GM12878 (cell line): ENCODE measurements around the gene WFDC12. TPM values are rescaled to one million over a fixed set of nuclear protein-coding genes. Genes with fewer than 3 reads are reported as not detected.

Source experiments
- ATAC-seq: fragments of 200-7000 bp; cut with Tn5 transposase; 3 replicates; pipeline ENCODE4 v1.9.1; 2020; ENCODE audit warnings: mild to moderate bottlenecking, moderate library complexity
- BruUV-seq: library from RNA; stranded (reverse); fragments of 400-500 nt; replicated peaks from 2 replicates; lab custom pipeline; 2021; lab: Mats Ljungman, UMichigan
- CTCF ChIA-PET: fragments of 300-600 bp; sonication (Branson Sonifier 250); formaldehyde crosslinking; extraction: SDS; loops from one replicate; lab custom pipeline; 2021; ENCODE audit warnings: inconsistent platforms; lab: Yijun Ruan, JAX
- POLR2A ChIA-PET: fragments of 350-600 bp; formaldehyde crosslinking; extraction: SDS; loops from one replicate; lab custom pipeline; 2021; ENCODE audit warnings: inconsistent platforms; lab: Charles Lee
- RAD21 ChIA-PET: fragments of 300-600 bp; sonication (Branson Sonifier 250); formaldehyde crosslinking; loops from one replicate; lab custom pipeline; 2023; ENCODE audit warnings: antibody characterized with exemption; ENCODE audit not compliant: unreplicated experiment; lab: Charles Lee
- SMC1A ChIA-PET: fragments of 300-600 bp; sonication (Branson Sonifier 250); formaldehyde crosslinking; loops from one replicate; lab custom pipeline; 2023; ENCODE audit not compliant: unreplicated experiment, uncharacterized antibody; lab: Charles Lee
- DNase-seq: peaks from one replicate; pipeline ENCODE4 v3.0.0-alpha.2; 2011; ENCODE audit warnings: low read depth, low spot score
- FAIRE-seq: peaks from 3 replicates; lab custom pipeline; 2011; peaks lifted over from hg19 to GRCh38; lab: Jason Lieb, UNC
- H2AFZ ChIP-seq: 2 replicates; pipeline ENCODE4 v1.6.0; 2011; ENCODE audit warnings: low read depth, low read length, control low read depth; ENCODE audit not compliant: control insufficient read depth
- H3K27ac ChIP-seq: 2 replicates; pipeline ENCODE4 v1.5.1; 2011; ENCODE audit warnings: control low read depth; ENCODE audit not compliant: control insufficient read depth, insufficient read depth
- H3K27me3 ChIP-seq, 2 experiments: replicated peaks in 1 of 2; 2 replicates each; pipeline versions ENCODE4 v1.6.0 to v1.6.1; 2011; ENCODE audit warnings: low read length in 1 of 2; ENCODE audit not compliant: control insufficient read depth in 2 of 2, insufficient read depth in 2 of 2
- H3K36me3 ChIP-seq, 2 experiments: 2 replicates each; pipeline ENCODE4 v1.5.1; 2011; ENCODE audit warnings: low read length in 1 of 2; ENCODE audit not compliant: control insufficient read depth in 2 of 2, insufficient read depth in 2 of 2
- H3K4me1 ChIP-seq: 2 replicates; pipeline ENCODE4 v1.6.1; 2011; ENCODE audit warnings: mild to moderate bottlenecking, low read length, moderate library complexity, mixed read lengths; ENCODE audit not compliant: control insufficient read depth, insufficient read depth
- H3K4me2 ChIP-seq: 2 replicates; pipeline ENCODE4 v1.6.0; 2011; ENCODE audit warnings: control low read depth; ENCODE audit not compliant: control insufficient read depth, insufficient read depth
- H3K4me3 ChIP-seq: fragments of 200-600 bp; sonication (generic); 2 replicates; pipeline ENCODE4 v1.5.1; 2016
- H3K79me2 ChIP-seq: 2 replicates; pipeline ENCODE4 v1.6.0; 2011; ENCODE audit warnings: low read length; ENCODE audit not compliant: control insufficient read depth, insufficient read depth
- H3K9ac ChIP-seq: 2 replicates; pipeline ENCODE4 v1.8.0; 2011; ENCODE audit warnings: low read length, control low read depth, mixed read lengths; ENCODE audit not compliant: control insufficient read depth, insufficient read depth
- H3K9me3 ChIP-seq: replicated peaks from 3 replicates; pipeline ENCODE4 v1.5.1; 2011; ENCODE audit warnings: mild to moderate bottlenecking, low read length; ENCODE audit not compliant: control insufficient read depth, insufficient read depth
- H4K20me1 ChIP-seq: 2 replicates; pipeline ENCODE4 v1.6.0; 2011; ENCODE audit not compliant: control insufficient read depth, insufficient read depth
- CHD1 ChIP-seq: IDR thresholded peaks from 2 replicates; pipeline ENCODE4 v1.6.1; 2012; ENCODE audit warnings: low read depth, low read length, improper control_type of control experiment
- DPF2 ChIP-seq: fragments of 450-650 bp; IDR thresholded peaks from 2 replicates; pipeline ENCODE4 v1.6.1; 2017; ENCODE audit warnings: mild to moderate bottlenecking
- NFYB ChIP-seq: IDR thresholded peaks from 2 replicates; pipeline ENCODE4 v1.6.1; 2011; ENCODE audit warnings: low read depth, mild to moderate bottlenecking, low read length, improper control_type of control experiment, moderate library complexity; ENCODE audit not compliant: insufficient read depth
- RAD21 ChIP-seq: IDR thresholded peaks from 2 replicates; pipeline ENCODE4 v1.6.1; 2011; ENCODE audit warnings: mild to moderate bottlenecking, low read depth, low read length, moderate library complexity; ENCODE audit not compliant: insufficient read depth
- ZNF274 ChIP-seq: IDR thresholded peaks from one replicate; pipeline ENCODE4 v1.8.0; 2011; ENCODE audit not compliant: insufficient read length, insufficient read depth
- WGBS: methylation state at CpG from one replicate; pipeline ENCODE4 v1.1.6; 2016; ENCODE audit warnings: low lambda C conversion rate; ENCODE audit not compliant: insufficient replicate concordance, insufficient coverage; ENCODE audit errors: missing lambda C conversion rate; 5-methylcytosine and 5-hydroxymethylcytosine counted together
- in situ Hi-C: fragments of 300-500 bp; cut with MboI; formaldehyde crosslinking; loops from 9 replicates; pipeline ENCODE4 v1.14.3; 2018; ENCODE audit warnings: mixed read lengths
- intact Hi-C: fragments of 100-400 bp; cut with micrococcal nuclease; formaldehyde crosslinking; loops from one replicate; pipeline ENCODE4 v1.14.2; 2022; ENCODE audit not compliant: unreplicated experiment
- polyA plus RNA-seq, 11 experiments: library from polyadenylated mRNA; depleted of rRNA in 4 of 11; unstranded in 6 of 11; stranded (reverse) in 5 of 11; fragments of >200 nt; fragmentation: Nextera tagmentation in 4 of 11; fragmentation: Illumina TruSeq in 1 of 11; extraction: Ambion mirVana in 4 of 11; extraction: Trizol in 1 of 11; gene quantifications; 1 replicate in 1 of 11; 2 replicates in 10 of 11; pipeline versions ENCODE4 v1.2.1 to v1.2.3, GENCODE V29; 2011 to 2016; ENCODE audit warnings: inconsistent platforms in 2 of 11, missing spikeins in 2 of 11, low read depth in 1 of 11
- total RNA-seq, 4 experiments: library from RNA; depleted of rRNA in 3 of 4; stranded (reverse); fragments of >200 nt in 3 of 4; fragmentation: Illumina TruSeq in 1 of 4; extraction: Trizol in 1 of 4; gene quantifications; 2 replicates each; pipeline versions ENCODE4 v1.2.1 to v1.2.3, GENCODE V29; 2013 to 2021
- TF ChIP-seq, protein P1 (sequence below): IDR thresholded peaks from 2 replicates; pipeline ENCODE4 v1.6.1; 2012; ENCODE audit warnings: mild to moderate bottlenecking, low read depth, low read length
- TF ChIP-seq, protein P2 (sequence below): IDR thresholded peaks from 2 replicates; pipeline ENCODE4 v1.6.1; 2011; ENCODE audit warnings: mild to moderate bottlenecking, low read depth, low read length, moderate library complexity; ENCODE audit not compliant: insufficient replicate concordance
- TF ChIP-seq, protein P3 (sequence below): fragments of 450-650 bp; formaldehyde crosslinking; IDR thresholded peaks from 2 replicates; pipeline ENCODE4 v1.5.0; 2022; ENCODE audit warnings: mild to moderate bottlenecking, missing genetic modification characterization

The WFDC12 gene
- total and polyA plus RNA-seq, 10 of the 15 experiments (the other 5 are each of a cell fraction or from before 2014, with no cell fraction given), result not detected

DNA sequence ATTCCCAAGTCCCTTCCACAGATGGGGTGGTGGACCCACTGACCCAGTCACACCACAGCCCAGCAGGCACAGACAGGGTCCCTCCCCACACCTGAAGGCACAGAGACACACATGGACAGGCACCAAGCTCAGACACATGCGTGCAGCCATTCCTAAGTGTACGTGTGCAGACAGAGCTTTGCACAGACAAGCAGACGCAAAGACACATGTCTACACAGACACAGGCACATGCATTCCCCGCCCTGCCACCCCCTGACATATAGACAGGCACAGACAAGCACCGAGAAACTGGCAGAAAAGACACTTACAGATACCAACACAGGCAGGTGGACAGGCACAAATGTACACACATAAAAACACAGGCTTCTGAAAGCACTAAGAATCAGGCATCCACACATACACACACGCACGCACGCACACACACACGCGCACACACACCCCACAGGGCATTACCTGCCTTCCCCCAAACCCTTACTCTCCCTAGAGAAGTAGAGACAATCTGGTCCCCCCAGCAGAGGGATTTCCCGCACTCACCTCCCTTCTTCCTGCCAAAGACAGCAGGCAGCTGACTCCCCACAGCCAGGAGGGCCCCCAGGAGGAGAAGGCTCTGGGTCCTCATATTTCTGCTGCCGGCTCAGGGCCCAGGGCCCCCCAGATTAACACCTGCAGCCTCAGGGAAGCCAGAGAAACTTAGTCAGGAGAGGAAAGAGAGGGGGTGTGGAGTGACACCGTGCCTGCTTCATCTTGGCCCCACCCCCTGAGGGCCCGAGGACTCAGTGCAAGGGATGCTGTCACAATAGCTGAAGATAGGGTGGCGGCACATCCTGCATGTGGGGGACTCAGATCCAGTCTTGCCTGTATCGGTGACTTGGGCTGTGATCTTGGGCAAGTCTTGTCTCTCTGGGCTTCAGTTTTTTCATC, 9.5 kb downstream of the WFDC12 start, which contains the start of gene WFDC5:
Gene WFDC5 (minus strand): TSS at position 710 of the 921 bp plus-strand sequence. CDS start 91 bp downstream, at position 619.
- Histone ChIP-seq H3K79me2 (no peaks in the 10 kb centered on the region), H2AFZ (no peak within 1 kb of the TSS), H3K27me3 (no peaks in the 10 kb centered on the region; a peak in 1 of 4 replicates), H3K27ac (no peak within 1 kb of the TSS), H3K4me1 (no peaks in the 10 kb centered on the region), H3K9me3 (no peaks in the 10 kb centered on the region), H4K20me1 (no peaks in the 10 kb centered on the region), H3K36me3 (no peaks in the 10 kb centered on the region), H3K4me2 (peak within 1 kb of the TSS; percentile 33; the same call in 1 of the 2 replicates), H3K4me3 (no peak within 1 kb of the TSS), H3K9ac (no peak within 1 kb of the TSS)
- ChIA-PET POLR2A (no interaction called here), SMC1A (interaction anchor here (1.0 to 6.4 kb wide), 2 partner anchors 16 to 71 kb away, joined by 3 to 25 read pairs; no protein-coding TSS in a partner anchor), CTCF (interaction anchor here (0.9 to 6.8 kb wide), 7 partner anchors 9 to 197 kb away, joined by 3 to 67 read pairs (median 3); no protein-coding TSS in a partner anchor), RAD21 (interaction anchor here (0.8 to 1.4 kb wide), 2 partner anchors 71 to 187 kb away, joined by 3 read pairs; no protein-coding TSS in a partner anchor)
- ATAC-seq, result peak; percentile 61
- no peak for FAIRE-seq
- BruUV-seq, result no TSS peak
- in situ Hi-C loops, result no loop called here
- intact Hi-C loops, result no loop called here
- no peak for DNase-seq
- 36% methylated on average over 16 of the region's 16 CpGs for WGBS
- TF ChIP-seq CHD1, result no peak
- no peak for TF ChIP-seq NFYB
- TF ChIP-seq, protein P1, sequence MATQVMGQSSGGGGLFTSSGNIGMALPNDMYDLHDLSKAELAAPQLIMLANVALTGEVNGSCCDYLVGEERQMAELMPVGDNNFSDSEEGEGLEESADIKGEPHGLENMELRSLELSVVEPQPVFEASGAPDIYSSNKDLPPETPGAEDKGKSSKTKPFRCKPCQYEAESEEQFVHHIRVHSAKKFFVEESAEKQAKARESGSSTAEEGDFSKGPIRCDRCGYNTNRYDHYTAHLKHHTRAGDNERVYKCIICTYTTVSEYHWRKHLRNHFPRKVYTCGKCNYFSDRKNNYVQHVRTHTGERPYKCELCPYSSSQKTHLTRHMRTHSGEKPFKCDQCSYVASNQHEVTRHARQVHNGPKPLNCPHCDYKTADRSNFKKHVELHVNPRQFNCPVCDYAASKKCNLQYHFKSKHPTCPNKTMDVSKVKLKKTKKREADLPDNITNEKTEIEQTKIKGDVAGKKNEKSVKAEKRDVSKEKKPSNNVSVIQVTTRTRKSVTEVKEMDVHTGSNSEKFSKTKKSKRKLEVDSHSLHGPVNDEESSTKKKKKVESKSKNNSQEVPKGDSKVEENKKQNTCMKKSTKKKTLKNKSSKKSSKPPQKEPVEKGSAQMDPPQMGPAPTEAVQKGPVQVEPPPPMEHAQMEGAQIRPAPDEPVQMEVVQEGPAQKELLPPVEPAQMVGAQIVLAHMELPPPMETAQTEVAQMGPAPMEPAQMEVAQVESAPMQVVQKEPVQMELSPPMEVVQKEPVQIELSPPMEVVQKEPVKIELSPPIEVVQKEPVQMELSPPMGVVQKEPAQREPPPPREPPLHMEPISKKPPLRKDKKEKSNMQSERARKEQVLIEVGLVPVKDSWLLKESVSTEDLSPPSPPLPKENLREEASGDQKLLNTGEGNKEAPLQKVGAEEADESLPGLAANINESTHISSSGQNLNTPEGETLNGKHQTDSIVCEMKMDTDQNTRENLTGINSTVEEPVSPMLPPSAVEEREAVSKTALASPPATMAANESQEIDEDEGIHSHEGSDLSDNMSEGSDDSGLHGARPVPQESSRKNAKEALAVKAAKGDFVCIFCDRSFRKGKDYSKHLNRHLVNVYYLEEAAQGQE, result no peak
- no peak for TF ChIP-seq DPF2
- no peak for TF ChIP-seq ZNF274
- TF ChIP-seq, protein P2, sequence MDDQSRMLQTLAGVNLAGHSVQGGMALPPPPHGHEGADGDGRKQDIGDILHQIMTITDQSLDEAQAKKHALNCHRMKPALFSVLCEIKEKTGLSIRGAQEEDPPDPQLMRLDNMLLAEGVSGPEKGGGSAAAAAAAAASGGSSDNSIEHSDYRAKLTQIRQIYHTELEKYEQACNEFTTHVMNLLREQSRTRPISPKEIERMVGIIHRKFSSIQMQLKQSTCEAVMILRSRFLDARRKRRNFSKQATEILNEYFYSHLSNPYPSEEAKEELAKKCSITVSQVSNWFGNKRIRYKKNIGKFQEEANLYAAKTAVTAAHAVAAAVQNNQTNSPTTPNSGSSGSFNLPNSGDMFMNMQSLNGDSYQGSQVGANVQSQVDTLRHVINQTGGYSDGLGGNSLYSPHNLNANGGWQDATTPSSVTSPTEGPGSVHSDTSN, result no peak
- TF ChIP-seq RAD21, result no peak
- TF ChIP-seq, protein P3, sequence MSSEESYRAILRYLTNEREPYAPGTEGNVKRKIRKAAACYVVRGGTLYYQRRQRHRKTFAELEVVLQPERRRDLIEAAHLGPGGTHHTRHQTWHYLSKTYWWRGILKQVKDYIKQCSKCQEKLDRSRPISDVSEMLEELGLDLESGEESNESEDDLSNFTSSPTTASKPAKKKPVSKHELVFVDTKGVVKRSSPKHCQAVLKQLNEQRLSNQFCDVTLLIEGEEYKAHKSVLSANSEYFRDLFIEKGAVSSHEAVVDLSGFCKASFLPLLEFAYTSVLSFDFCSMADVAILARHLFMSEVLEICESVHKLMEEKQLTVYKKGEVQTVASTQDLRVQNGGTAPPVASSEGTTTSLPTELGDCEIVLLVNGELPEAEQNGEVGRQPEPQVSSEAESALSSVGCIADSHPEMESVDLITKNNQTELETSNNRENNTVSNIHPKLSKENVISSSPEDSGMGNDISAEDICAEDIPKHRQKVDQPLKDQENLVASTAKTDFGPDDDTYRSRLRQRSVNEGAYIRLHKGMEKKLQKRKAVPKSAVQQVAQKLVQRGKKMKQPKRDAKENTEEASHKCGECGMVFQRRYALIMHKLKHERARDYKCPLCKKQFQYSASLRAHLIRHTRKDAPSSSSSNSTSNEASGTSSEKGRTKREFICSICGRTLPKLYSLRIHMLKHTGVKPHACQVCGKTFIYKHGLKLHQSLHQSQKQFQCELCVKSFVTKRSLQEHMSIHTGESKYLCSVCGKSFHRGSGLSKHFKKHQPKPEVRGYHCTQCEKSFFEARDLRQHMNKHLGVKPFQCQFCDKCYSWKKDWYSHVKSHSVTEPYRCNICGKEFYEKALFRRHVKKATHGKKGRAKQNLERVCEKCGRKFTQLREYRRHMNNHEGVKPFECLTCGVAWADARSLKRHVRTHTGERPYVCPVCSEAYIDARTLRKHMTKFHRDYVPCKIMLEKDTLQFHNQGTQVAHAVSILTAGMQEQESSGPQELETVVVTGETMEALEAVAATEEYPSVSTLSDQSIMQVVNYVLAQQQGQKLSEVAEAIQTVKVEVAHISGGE (CRISPR knock-in tag), result no peak
